Measurements from ENCODE around the gene TPK1.
A peak's percentile ranks its signal among the peaks of the same experiment; 100 is the strongest.

Gene TPK1

GRCh38 chr7:144853542-144853941 is 17.7 kb upstream of the TPK1 start:
- no peak for TF ChIP-seq CTCF (IDR thresholded peaks at IDR 0.05; ENCODE audit: low read depth, low read length)
- Histone ChIP-seq H3K27me3 (ENCODE audit: insufficient read depth, low read depth, severe bottlenecking) (no peaks in the 10 kb centered on the region), H3K27ac (no peak overlapping the region), H3K9me3 (ENCODE audit: severe bottlenecking) (no peaks in the 10 kb centered on the region), H3K36me3 (no peaks in the 10 kb centered on the region), H3K4me3 (ENCODE audit: low read depth, low read length) (no peak overlapping the region)
- DNase-seq, result no peak

- Histone ChIP-seq H3K36me3 (no peaks in the 10 kb centered on the region), H3K27ac (no peak overlapping the region), H3K4me3 (ENCODE audit: low read depth, low read length) (no peak overlapping the region), H3K27me3 (ENCODE audit: insufficient read depth, low read depth, severe bottlenecking) (no peaks in the 10 kb centered on the region), H3K9me3 (ENCODE audit: severe bottlenecking) (no peaks in the 10 kb centered on the region)
- no peak for TF ChIP-seq CTCF (IDR thresholded peaks at IDR 0.05; ENCODE audit: low read depth, low read length)
- no peak for DNase-seq
These were observed 12.2 kb upstream of the TPK1 start for GRCh38 chr7:144848078-144848477.

- Histone ChIP-seq H3K36me3 (no peaks in the 10 kb centered on the region), H3K9me3 (ENCODE audit: severe bottlenecking) (no peaks in the 10 kb centered on the region), H3K27me3 (ENCODE audit: insufficient read depth, low read depth, severe bottlenecking) (no peaks in the 10 kb centered on the region), H3K27ac (no peak overlapping the region), H3K4me3 (ENCODE audit: low read depth, low read length) (no peak overlapping the region)
- DNase-seq, result no peak
- TF ChIP-seq CTCF (IDR thresholded peaks at IDR 0.05; ENCODE audit: low read depth, low read length), result no peak
These were observed 6.6 kb upstream of the TPK1 start for GRCh38 chr7:144842377-144842851.

- H3K9me3 ChIP-seq (ENCODE audit: severe bottlenecking), result no peaks in the 10 kb centered on the region
- DNase-seq, result no peak
- peak overlapping the region; percentile 97; the same call in 1 of the 2 replicates for H3K4me3 ChIP-seq (ENCODE audit: low read depth, low read length)
- peak overlapping the region; percentile 88; the same call in 1 of the 2 replicates for H3K27ac ChIP-seq
- H3K27me3 ChIP-seq (ENCODE audit: insufficient read depth, low read depth, severe bottlenecking), result no peaks in the 10 kb centered on the region
- H3K36me3 ChIP-seq, result no peaks in the 10 kb centered on the region
- TF ChIP-seq CTCF (IDR thresholded peaks at IDR 0.05; ENCODE audit: low read depth, low read length), result no peak
These were observed 641 bp upstream of the TPK1 start for GRCh38 chr7:144836545-144836842.

GRCh38 chr7:144835155-144835611 is 670 bp downstream of the TPK1 start:
- Histone ChIP-seq H3K27ac (peak overlapping the region; percentile 88), H3K4me3 (ENCODE audit: low read depth, low read length) (peak overlapping the region; percentile 97), H3K36me3 (no peaks in the 10 kb centered on the region), H3K27me3 (ENCODE audit: insufficient read depth, low read depth, severe bottlenecking) (no peaks in the 10 kb centered on the region), H3K9me3 (ENCODE audit: severe bottlenecking) (no peaks in the 10 kb centered on the region)
- peak; percentile 57 for DNase-seq
- no peak for TF ChIP-seq CTCF (IDR thresholded peaks at IDR 0.05; ENCODE audit: low read depth, low read length)

GRCh38 chr7:144834641-144835144 is 1.2 kb downstream of the TPK1 start:
- no peak for DNase-seq
- no peak for TF ChIP-seq CTCF (IDR thresholded peaks at IDR 0.05; ENCODE audit: low read depth, low read length)
- no peaks in the 10 kb centered on the region for H3K27me3 ChIP-seq (ENCODE audit: insufficient read depth, low read depth, severe bottlenecking)
- H3K36me3 ChIP-seq, result no peaks in the 10 kb centered on the region
- H3K9me3 ChIP-seq (ENCODE audit: severe bottlenecking), result no peaks in the 10 kb centered on the region
- H3K4me3 ChIP-seq (ENCODE audit: low read depth, low read length), result peak overlapping the region; percentile 97
- no peak overlapping the region for H3K27ac ChIP-seq

Data from WERI-Rb-1 (cell line).